K562 (cell line): ENCODE measurements around the gene EPHX1. TPM values are rescaled to one million over a fixed set of nuclear protein-coding genes. Genes with fewer than 3 reads are reported as not detected.
A peak's percentile ranks its signal among the peaks of the same experiment; 100 is the strongest.

Experiments
- ATAC-seq: fragments of 200-7000 bp; cut with Tn5 transposase; 3 replicates; pipeline ENCODE4 v1.9.1; 2020; ENCODE audit warnings: moderate library complexity
- BruUV-seq: library from RNA; stranded (reverse); fragments of 400-500 nt; replicated peaks from 2 replicates; lab custom pipeline; 2021; lab: Mats Ljungman, UMichigan
- CTCF ChIA-PET: fragments of 300-600 bp; formaldehyde crosslinking; extraction: SDS; loops from one replicate; lab custom pipeline; 2021; ENCODE audit warnings: low intra/inter-chr PET ratio; lab: Yijun Ruan, JAX
- POLR2A ChIA-PET: fragments of 300-600, 350-650 bp; sonication (Branson Sonifier 250); formaldehyde crosslinking; extraction: SDS; loops from one replicate; lab custom pipeline; 2021; ENCODE audit warnings: antibody characterized with exemption, inconsistent platforms; lab: Yijun Ruan, JAX
- DNase-seq, 4 experiments: peaks; one replicate each; pipeline versions ENCODE4 v3.0.0 to v3.0.0-alpha.2; 2011 to 2018; ENCODE audit warnings: low spot score in 3 of 4, mixed read lengths in 3 of 4; ENCODE audit errors: extremely low read depth in 1 of 4
- FAIRE-seq: peaks from 2 replicates; lab custom pipeline; 2011; peaks lifted over from hg19 to GRCh38; lab: Jason Lieb, UNC
- H2AFZ ChIP-seq: 2 replicates; pipeline ENCODE4 v1.6.0; 2011; ENCODE audit warnings: low read depth, low read length, control low read depth, inconsistent platforms
- H3K27ac ChIP-seq: fragments of 200-600 bp; 3 replicates; pipeline ENCODE4 v1.8.0; 2011; ENCODE audit warnings: low read depth, mild to moderate bottlenecking, control low read depth, inconsistent platforms, low read length, moderate library complexity, mixed read lengths; ENCODE audit errors: extremely low read depth
- H3K27me3 ChIP-seq, 2 experiments: fragments of 300-600 bp in 1 of 2; 2 replicates in 1 of 2; 3 replicates in 1 of 2; pipeline versions ENCODE4 v1.6.0 to v1.8.0; 2011; ENCODE audit warnings: inconsistent platforms in 2 of 2, low read length in 2 of 2, mild to moderate bottlenecking in 1 of 2, mixed read lengths in 1 of 2, moderate library complexity in 1 of 2; ENCODE audit not compliant: control insufficient read depth in 2 of 2, insufficient read depth in 2 of 2
- H3K36me3 ChIP-seq: fragments of 300-600 bp; 3 replicates; pipeline ENCODE4 v1.8.0; 2011; ENCODE audit warnings: mild to moderate bottlenecking, low read length, inconsistent platforms; ENCODE audit not compliant: control insufficient read depth, insufficient read depth
- H3K4me1 ChIP-seq, 2 experiments: fragments of 200-600 bp in 1 of 2; replicated peaks in 1 of 2; 2 replicates in 1 of 2; 3 replicates in 1 of 2; pipeline versions ENCODE4 v1.5.1 to v1.8.0; 2011; ENCODE audit warnings: inconsistent platforms in 2 of 2, low read length in 2 of 2, mild to moderate bottlenecking in 1 of 2, mixed read lengths in 1 of 2, moderate library complexity in 1 of 2; ENCODE audit not compliant: control insufficient read depth in 2 of 2, insufficient read depth in 2 of 2
- H3K4me2 ChIP-seq: 2 replicates; pipeline ENCODE4 v1.6.1; 2011; ENCODE audit warnings: low read length, control low read depth, inconsistent platforms, mixed read lengths; ENCODE audit not compliant: insufficient read depth
- H3K4me3 ChIP-seq: fragments of 200-600 bp; sonication (generic), shearing (Covaris generic); 2 replicates; pipeline ENCODE4 v1.5.1; 2016; ENCODE audit warnings: control low read depth, inconsistent platforms
- H3K79me2 ChIP-seq: fragments of 200-600 bp; 3 replicates; pipeline ENCODE4 v1.8.0; 2011; ENCODE audit warnings: low read length, inconsistent platforms; ENCODE audit not compliant: control insufficient read depth, insufficient read depth
- H3K9ac ChIP-seq, 2 experiments: 2 replicates each; pipeline versions ENCODE4 v1.6.0 to v1.6.1; 2011; ENCODE audit warnings: low read depth in 2 of 2, low read length in 2 of 2, control low read depth in 1 of 2, inconsistent platforms in 1 of 2, mild to moderate bottlenecking in 1 of 2, mixed read lengths in 1 of 2; ENCODE audit not compliant: insufficient read depth in 1 of 2
- H3K9me1 ChIP-seq: one replicate; pipeline ENCODE4 v1.6.0; 2011; ENCODE audit warnings: inconsistent platforms, mild to moderate bottlenecking, low read length, moderate library complexity; ENCODE audit not compliant: control insufficient read depth, insufficient read depth
- H3K9me3 ChIP-seq: replicated peaks from 2 replicates; pipeline ENCODE4 v1.5.1; 2011; ENCODE audit warnings: low read depth, low read length, inconsistent platforms; ENCODE audit not compliant: control insufficient read depth, insufficient read depth
- H4K20me1 ChIP-seq: replicated peaks from 2 replicates; pipeline ENCODE4 v1.6.1; 2011; ENCODE audit warnings: low read length, inconsistent platforms, mixed read lengths; ENCODE audit not compliant: control insufficient read depth, insufficient read depth
- CEBPZ ChIP-seq: fragments of 150-350 bp; IDR thresholded peaks from 2 replicates; pipeline ENCODE4 v1.6.1; 2014; ENCODE audit warnings: low read depth, mild to moderate bottlenecking, low read length, borderline replicate concordance
- CREB1 ChIP-seq, 2 experiments: sonication (generic) in 1 of 2; formaldehyde crosslinking in 1 of 2; IDR thresholded peaks; 2 replicates each; pipeline versions ENCODE4 v1.6.1 to v1.8.0; 2012 to 2022; ENCODE audit warnings: inconsistent platforms in 1 of 2, mild to moderate bottlenecking in 1 of 2, missing genetic modification reagents in 1 of 2, moderate library complexity in 1 of 2
- EGR1 ChIP-seq: fragments of 450-650 bp; conservative IDR thresholded peaks from 2 replicates; pipeline ENCODE4 v1.6.1; 2017; ENCODE audit warnings: mild to moderate bottlenecking
- FIP1L1 ChIP-seq: fragments of 200-400 bp; formaldehyde crosslinking; IDR thresholded peaks from 2 replicates; pipeline ENCODE4 v1.6.1; 2018; ENCODE audit warnings: mild to moderate bottlenecking, low read depth, low read length; ENCODE audit not compliant: poor library complexity, severe bottlenecking
- POLR2G ChIP-seq: fragments of 200-400 bp; formaldehyde crosslinking; IDR thresholded peaks from 2 replicates; pipeline ENCODE4 v1.6.1; 2017; ENCODE audit warnings: low read depth, mild to moderate bottlenecking, antibody characterized with exemption, low read length, moderate library complexity
- RAD21 ChIP-seq, 2 experiments: fragments of 250-450 bp in 1 of 2; fragments of 450-650 bp in 1 of 2; sonication (Bioruptor Pico) in 1 of 2; formaldehyde crosslinking in 1 of 2; IDR thresholded peaks in 1 of 2; conservative IDR thresholded peaks in 1 of 2; 2 replicates each; pipeline versions ENCODE4 v1.4.0 to v1.8.0; 2020 to 2022; ENCODE audit warnings: mild to moderate bottlenecking in 2 of 2, moderate library complexity in 1 of 2
- RFX1 ChIP-seq: fragments of 450-650 bp; IDR thresholded peaks from 2 replicates; pipeline ENCODE4 v1.6.1; 2016; ENCODE audit warnings: mild to moderate bottlenecking, moderate library complexity
- RHOXF2B ChIP-seq: fragments of 250-450 bp; sonication (Bioruptor Pico); conservative IDR thresholded peaks from 2 replicates; pipeline ENCODE4 v1.5.1; 2021
- SIRT6 ChIP-seq: IDR thresholded peaks from one replicate; pipeline ENCODE4 v1.6.1; 2012; ENCODE audit warnings: low read depth, mild to moderate bottlenecking, control low read depth, inconsistent platforms, low read length, moderate library complexity
- ZNF354B ChIP-seq: fragments of 250-450 bp; sonication (Bioruptor Pico); IDR thresholded peaks from 2 replicates; pipeline ENCODE4 v1.4.0; 2020
- ZNF395 ChIP-seq: fragments of 200-800 bp; sonication (Bioruptor generic); IDR thresholded peaks from 2 replicates; pipeline ENCODE4 v1.6.1; 2017; ENCODE audit warnings: missing genetic modification characterization, missing compliant biosample characterization
- WGBS: fragments of 100-300 bp; shearing (Covaris generic); methylation state at CpG from one replicate; pipeline ENCODE4 v1.1.6; 2016; ENCODE audit warnings: low coverage, mixed read lengths; ENCODE audit not compliant: insufficient coverage; ENCODE audit errors: missing lambda C conversion rate; 5-methylcytosine and 5-hydroxymethylcytosine counted together
- in situ Hi-C: fragments of 300-500 bp; cut with MboI; formaldehyde crosslinking; loops from 4 replicates; pipeline ENCODE4 v1.15.0; 2018; ENCODE audit warnings: inconsistent platforms, mixed read lengths
- intact Hi-C: fragments of 100-400 bp; cut with micrococcal nuclease; formaldehyde crosslinking; loops from 2 replicates; pipeline ENCODE4 v1.14.2; 2022
- polyA plus RNA-seq, 8 experiments: library from polyadenylated mRNA; depleted of rRNA in 4 of 8; stranded (reverse) in 5 of 8; unstranded in 3 of 8; fragments of >200 nt; fragmentation: Nextera tagmentation in 2 of 8; fragmentation: Illumina TruSeq in 1 of 8; extraction: Ambion mirVana in 2 of 8; extraction: Trizol in 1 of 8; gene quantifications; 2 replicates each; pipeline versions ENCODE4 v1.2.1 to v1.2.3, GENCODE V29; 2011 to 2014; ENCODE audit warnings: inconsistent platforms in 1 of 8, missing spikeins in 1 of 8
- total RNA-seq, 7 experiments: library from RNA; depleted of rRNA in 6 of 7; stranded (reverse); fragments of >200 nt in 6 of 7; fragmentation: Illumina TruSeq in 2 of 7; extraction: Trizol in 2 of 7; gene quantifications; 2 replicates each; pipeline versions ENCODE4 v1.2.1 to v1.2.3, GENCODE V29; 2011 to 2021; ENCODE audit warnings: low replicate concordance in 1 of 7
- TF ChIP-seq, protein P1 (sequence below), 3 experiments: fragments of 200-800 bp in 1 of 3; sonication (Bioruptor generic) in 1 of 3; sonication (generic) in 1 of 3; formaldehyde crosslinking in 1 of 3; IDR thresholded peaks; 2 replicates each; pipeline versions ENCODE4 v1.6.1 to v1.8.0; 2016 to 2022; ENCODE audit warnings: mild to moderate bottlenecking in 2 of 3, missing compliant biosample characterization in 2 of 3, missing genetic modification characterization in 2 of 3, missing genetic modification reagents in 1 of 3

EPHX1 gene
- total and polyA plus RNA-seq, 9 of the 15 experiments (the other 6 are each of a cell fraction or from before 2014, with no cell fraction given): 0.21 to 27.0 (median 6.7) TPM

- Histone ChIP-seq H3K4me2 (peak overlapping the region; percentile 97), H3K27me3 (no peaks in the 10 kb centered on the region), H3K27ac (peak overlapping the region; percentile 88), H3K9me3 (no peaks in the 10 kb centered on the region), H4K20me1 (peaks cover 17% of the 10 kb centered on the region; the same call in 1 of the 2 replicates), H3K79me2 (peaks cover 48% of the 10 kb centered on the region), H2AFZ (peak overlapping the region; percentile 88), H3K4me1 (peaks cover 23 to 58% of the 10 kb centered on the region in 2 experiments; a peak in 4 of 5 replicates), H3K9me1 (peaks cover 6% of the 10 kb centered on the region), H3K36me3 (peaks cover 26% of the 10 kb centered on the region; the same call in 1 of the 3 replicates), H3K4me3 (peak overlapping the region; percentile 87), H3K9ac (peak overlapping the region; percentile 92 to 97)
- peak; percentile 63 for ATAC-seq
- in situ Hi-C loops (no loop called here), intact Hi-C loops (loop anchor here (2.0 to 5.0 kb wide), 3 partner anchors 42 to 239 kb away; partner anchors contain the start of gene PYCR2)
- FAIRE-seq: peak; percentile 11
- DNase-seq: peak; percentile 64 to 80 (median 72)
- POLR2A ChIA-PET: interaction anchor here (0.6 to 4.1 kb wide), 20 partner anchors 12 to 457 kb away, joined by 3 to 37 read pairs (median 4); partner anchors contain the start of gene SDE2
- 18% methylated on average over 62 of the region's 63 CpGs for WGBS
- BruUV-seq: TSS peak; percentile 82
- CTCF ChIA-PET: interaction anchor here (0.6 kb wide), 1 partner anchor 18 kb away, joined by 4 read pairs; no protein-coding TSS in a partner anchor
- TF ChIP-seq ZNF395 (CRISPR knock-in tag) (peak; percentile 28; the same call in 1 of the 2 replicates), FIP1L1 (peak; percentile 25), RAD21 (CRISPR knock-in tag; conservative IDR thresholded peaks at IDR 0.05 in 1 of 2, IDR thresholded peaks at IDR 0.05 in 1 of 2) (no peak), EGR1 (peak; percentile 92), POLR2G (peak; percentile 77), ZNF354B (CRISPR knock-in tag) (no peak), CEBPZ (no peak), RHOXF2B (CRISPR knock-in tag) (no peak), RFX1 (no peak), SIRT6 (no peak), CREB1 (IDR thresholded peaks at IDR 0.05) (no peak), CREB1 (CRISPR knock-in tag; IDR thresholded peaks at IDR 0.05) (0 out of 2 replicates have a peak, but pooled peaks have one; percentile 36)
- TF ChIP-seq, protein P1, sequence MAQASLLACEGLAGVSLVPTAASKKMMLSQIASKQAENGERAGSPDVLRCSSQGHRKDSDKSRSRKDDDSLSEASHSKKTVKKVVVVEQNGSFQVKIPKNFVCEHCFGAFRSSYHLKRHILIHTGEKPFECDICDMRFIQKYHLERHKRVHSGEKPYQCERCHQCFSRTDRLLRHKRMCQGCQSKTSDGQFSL (CRISPR knock-in tag; IDR thresholded peaks at IDR 0.05): peak; percentile 33; the same call in 1 of the 2 replicates
- TF ChIP-seq, protein P1 (tag; IDR thresholded peaks at IDR 0.05): no peak
Measured at GRCh38 chr1:225882694-225883615, 73.0 kb downstream of the EPHX1 start.
